ENCODE results near the gene TIMELESS.

DNA sequence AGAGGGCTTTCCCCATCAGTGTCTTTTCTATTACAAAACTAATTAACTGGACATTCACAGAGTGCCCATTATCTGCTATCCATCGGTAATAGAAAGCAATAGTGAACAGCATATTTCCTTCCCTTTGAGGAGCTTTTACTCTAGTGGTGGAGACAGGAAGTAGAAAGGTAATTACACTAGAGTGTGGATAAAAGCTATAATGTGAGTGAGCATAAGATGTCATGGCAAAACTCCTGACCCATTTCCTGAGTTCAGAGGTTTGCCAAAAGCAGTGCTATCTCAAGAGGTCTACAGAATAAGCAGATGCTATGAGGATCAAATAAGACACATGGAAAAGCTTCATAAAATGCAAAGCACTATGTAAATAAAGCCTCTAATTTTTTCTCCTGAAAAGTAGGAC, 24.0 kb downstream of the TIMELESS start:
- TF ChIP-seq, protein P1, sequence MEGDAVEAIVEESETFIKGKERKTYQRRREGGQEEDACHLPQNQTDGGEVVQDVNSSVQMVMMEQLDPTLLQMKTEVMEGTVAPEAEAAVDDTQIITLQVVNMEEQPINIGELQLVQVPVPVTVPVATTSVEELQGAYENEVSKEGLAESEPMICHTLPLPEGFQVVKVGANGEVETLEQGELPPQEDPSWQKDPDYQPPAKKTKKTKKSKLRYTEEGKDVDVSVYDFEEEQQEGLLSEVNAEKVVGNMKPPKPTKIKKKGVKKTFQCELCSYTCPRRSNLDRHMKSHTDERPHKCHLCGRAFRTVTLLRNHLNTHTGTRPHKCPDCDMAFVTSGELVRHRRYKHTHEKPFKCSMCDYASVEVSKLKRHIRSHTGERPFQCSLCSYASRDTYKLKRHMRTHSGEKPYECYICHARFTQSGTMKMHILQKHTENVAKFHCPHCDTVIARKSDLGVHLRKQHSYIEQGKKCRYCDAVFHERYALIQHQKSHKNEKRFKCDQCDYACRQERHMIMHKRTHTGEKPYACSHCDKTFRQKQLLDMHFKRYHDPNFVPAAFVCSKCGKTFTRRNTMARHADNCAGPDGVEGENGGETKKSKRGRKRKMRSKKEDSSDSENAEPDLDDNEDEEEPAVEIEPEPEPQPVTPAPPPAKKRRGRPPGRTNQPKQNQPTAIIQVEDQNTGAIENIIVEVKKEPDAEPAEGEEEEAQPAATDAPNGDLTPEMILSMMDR (IDR thresholded peaks at IDR 0.05; ENCODE audit: poor library complexity): no peak
- no peak for TF ChIP-seq EZH2phosphoT487 (IDR thresholded peaks at IDR 0.05; ENCODE audit: low read depth, severe bottlenecking, unreplicated experiment)
- no peak for TF ChIP-seq EZH2 (IDR thresholded peaks at IDR 0.05; ENCODE audit: borderline replicate concordance)

All from hepatocyte (in vitro differentiated cells).